ENCODE results near the gene MCFD2.

The MCFD2 gene

DNA sequence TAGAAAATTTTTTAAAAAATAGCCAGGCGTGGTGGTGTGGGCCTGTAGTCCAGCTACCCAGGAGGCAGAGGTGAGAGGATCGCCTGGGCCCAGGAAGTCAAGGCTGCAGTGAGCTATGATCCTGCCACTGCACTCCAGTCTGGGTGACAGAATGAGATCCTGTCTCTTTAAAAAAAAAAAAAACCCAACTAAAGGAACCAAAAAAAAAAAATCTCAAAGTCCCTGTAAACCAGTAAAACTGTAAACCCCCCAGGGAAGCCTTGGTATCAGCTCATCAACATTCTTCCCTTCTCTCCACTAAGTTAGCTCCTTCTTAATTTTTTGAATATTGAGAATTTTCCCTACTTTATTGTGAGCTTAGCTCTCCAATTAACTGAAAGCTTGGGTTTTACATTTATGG is 8.4 kb upstream of the MCFD2 start:
- TF ChIP-seq TAF1 (IDR thresholded peaks at IDR 0.05; ENCODE audit: low read depth, low read length) (no peak), SPI1 (IDR thresholded peaks at IDR 0.05; ENCODE audit: low read depth, low read length) (no peak), POLR2AphosphoS5 (IDR thresholded peaks at IDR 0.05; ENCODE audit: low read depth, low read length) (no peak), PAX5 (IDR thresholded peaks at IDR 0.05; ENCODE audit: insufficient read depth, low read length, severe bottlenecking) (no peak), POU2F2 (IDR thresholded peaks at IDR 0.05; ENCODE audit: low read depth, low read length) (no peak)
- FAIRE-seq (no peak), DNase-seq (ENCODE audit: insufficient read length, low spot score) (no peak)

- no peak for FAIRE-seq
- TF ChIP-seq POLR2AphosphoS5 (IDR thresholded peaks at IDR 0.05; ENCODE audit: low read depth, low read length), result no peak
- no peak for DNase-seq (ENCODE audit: insufficient read length, low spot score)
Measured at GRCh38 chr2:46923041-46923528, 7.5 kb upstream of the MCFD2 start.

GRCh38 chr2:46922606-46923005 is 7.0 kb upstream of the MCFD2 start:
- DNase-seq (ENCODE audit: insufficient read length, low spot score) (no peak), FAIRE-seq (no peak)
- no peak for TF ChIP-seq PAX5 (IDR thresholded peaks at IDR 0.05; ENCODE audit: insufficient read depth, low read length, severe bottlenecking)
- TF ChIP-seq POLR2AphosphoS5 (IDR thresholded peaks at IDR 0.05; ENCODE audit: low read depth, low read length), result no peak
- TF ChIP-seq SPI1 (IDR thresholded peaks at IDR 0.05; ENCODE audit: low read depth, low read length), result no peak
- no peak for TF ChIP-seq TAF1 (IDR thresholded peaks at IDR 0.05; ENCODE audit: low read depth, low read length)
- TF ChIP-seq POU2F2 (IDR thresholded peaks at IDR 0.05; ENCODE audit: low read depth, low read length), result no peak
- TF ChIP-seq POLR2A (IDR thresholded peaks at IDR 0.05; ENCODE audit: low read depth, low read length), result no peak

GRCh38 chr2:46921676-46922448 is 6.3 kb upstream of the MCFD2 start:
- no peak for FAIRE-seq
- TF ChIP-seq TAF1 (IDR thresholded peaks at IDR 0.05; ENCODE audit: low read depth, low read length), result no peak
- DNase-seq (ENCODE audit: insufficient read length, low spot score), result no peak

DNA sequence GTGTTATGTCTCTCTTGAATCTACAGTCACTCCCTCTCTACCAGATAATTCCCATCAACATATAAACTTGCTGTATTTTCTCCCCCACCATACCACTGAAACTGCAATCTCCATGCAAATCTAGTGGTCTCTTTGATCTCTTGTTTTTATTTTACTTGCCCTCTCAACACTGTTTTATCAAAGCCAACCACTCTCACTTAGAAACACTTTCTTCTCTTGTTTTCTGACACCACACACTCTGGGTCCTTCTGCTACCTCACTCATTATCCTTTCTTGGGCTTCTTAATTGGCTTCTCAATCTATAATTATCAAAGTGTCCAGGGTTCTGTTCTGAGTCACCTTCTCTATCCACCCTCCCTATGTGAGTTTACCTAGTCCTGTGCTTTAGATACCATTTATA is 2.0 kb upstream of the MCFD2 start:
- no peak for TF ChIP-seq POLR2AphosphoS5 (IDR thresholded peaks at IDR 0.05; ENCODE audit: low read depth, low read length)
- TF ChIP-seq POU2F2 (IDR thresholded peaks at IDR 0.05; ENCODE audit: low read depth, low read length), result peak; percentile 86
- FAIRE-seq (no peak), DNase-seq (ENCODE audit: insufficient read length, low spot score) (no peak)

- peak; percentile 84 for DNase-seq (ENCODE audit: insufficient read length, low spot score)
- FAIRE-seq, result peak; percentile 75
- TF ChIP-seq POLR2A (IDR thresholded peaks at IDR 0.05; ENCODE audit: low read depth, low read length) (peak; percentile 76), POLR2AphosphoS5 (IDR thresholded peaks at IDR 0.05; ENCODE audit: low read depth, low read length) (no peak; the same call in 1 of the 2 replicates), TAF1 (IDR thresholded peaks at IDR 0.05; ENCODE audit: low read depth, low read length) (peak; percentile 48), POU2F2 (IDR thresholded peaks at IDR 0.05; ENCODE audit: low read depth, low read length) (no peak), SPI1 (IDR thresholded peaks at IDR 0.05; ENCODE audit: low read depth, low read length) (no peak)
Measured at GRCh38 chr2:46915811-46916630, 415 bp upstream of the MCFD2 start.

DNA sequence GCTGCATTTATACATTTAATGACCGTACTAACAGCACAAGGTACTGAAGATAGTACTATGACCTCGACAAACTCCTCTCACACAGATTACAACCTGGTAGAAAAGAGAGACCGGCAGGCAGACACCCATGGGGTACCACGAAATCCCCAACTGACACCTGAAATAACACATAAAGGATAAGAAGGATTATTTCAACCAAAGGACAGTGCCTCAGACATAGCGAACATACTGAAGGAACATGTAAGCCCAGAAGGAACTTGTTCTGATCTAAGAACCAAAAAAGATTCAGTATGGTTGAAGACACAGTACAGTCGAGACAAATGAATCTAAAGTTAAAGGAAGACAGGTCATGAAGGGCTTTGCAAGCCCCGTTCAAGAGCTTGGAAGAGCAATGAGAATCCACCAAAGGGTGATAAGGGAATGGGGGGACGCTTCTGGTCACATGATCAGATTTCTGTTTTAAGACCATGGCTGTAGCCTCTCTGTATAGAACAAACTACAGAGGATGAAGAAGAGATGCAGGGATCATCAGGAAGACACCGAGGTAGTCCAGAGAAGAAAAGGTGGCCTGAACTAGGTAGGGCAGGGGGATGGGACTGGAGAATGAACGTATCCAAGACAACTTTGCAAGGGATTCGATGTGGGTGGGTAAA is 902 bp downstream of the MCFD2 start:
- DNase-seq (ENCODE audit: insufficient read length, low spot score) (no peak), FAIRE-seq (no peak)
- TF ChIP-seq SPI1 (IDR thresholded peaks at IDR 0.05; ENCODE audit: low read depth, low read length) (no peak), POU2F2 (IDR thresholded peaks at IDR 0.05; ENCODE audit: low read depth, low read length) (no peak), POLR2A (IDR thresholded peaks at IDR 0.05; ENCODE audit: low read depth, low read length) (no peak), PAX5 (IDR thresholded peaks at IDR 0.05; ENCODE audit: insufficient read depth, low read length, severe bottlenecking) (no peak), TAF1 (IDR thresholded peaks at IDR 0.05; ENCODE audit: low read depth, low read length) (no peak), POLR2AphosphoS5 (IDR thresholded peaks at IDR 0.05; ENCODE audit: low read depth, low read length) (no peak)

DNA sequence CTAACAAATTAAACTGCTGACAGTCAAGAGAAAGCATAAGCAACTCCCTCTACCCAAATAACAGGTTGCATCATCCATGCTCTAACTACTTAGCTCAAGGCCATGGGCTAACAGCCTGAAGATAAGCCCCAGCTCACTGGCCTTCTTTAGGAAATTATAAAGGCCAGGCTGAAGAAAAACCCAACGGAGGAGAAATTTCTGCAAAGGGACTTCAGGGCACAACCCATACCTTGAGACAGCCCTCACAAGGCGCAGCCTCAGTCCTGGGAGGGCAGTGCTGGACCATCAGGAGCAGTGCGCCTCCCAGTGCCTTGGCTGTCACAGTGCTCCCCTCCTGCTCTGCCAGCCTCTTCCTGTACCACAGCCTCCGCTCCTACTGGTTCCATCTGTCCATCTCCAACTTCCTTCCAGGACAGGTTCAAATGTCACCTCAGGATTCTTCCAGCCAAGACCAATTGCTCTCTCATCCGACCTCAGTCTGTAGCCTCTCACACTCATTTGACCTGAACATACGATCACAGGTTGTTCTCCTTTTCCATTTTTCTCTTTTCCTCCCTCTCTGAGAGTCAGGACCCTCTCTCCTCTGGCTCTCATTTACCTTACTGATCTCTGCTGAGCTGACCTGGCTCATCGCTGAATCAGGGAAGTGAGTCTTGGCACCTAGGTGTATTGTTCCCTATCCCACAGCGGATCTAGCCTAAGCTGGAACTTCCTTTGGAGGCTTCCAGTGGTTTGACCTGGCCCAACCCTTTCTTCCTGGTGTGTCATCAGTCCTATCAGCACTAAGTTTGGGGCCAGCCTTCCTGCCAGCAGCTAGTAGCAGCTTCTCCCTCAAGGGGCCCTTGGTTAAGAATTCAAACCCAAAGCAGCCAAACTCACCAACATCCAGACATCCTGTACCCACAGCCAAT is 1.9 kb downstream of the MCFD2 start:
- DNase-seq (ENCODE audit: insufficient read length, low spot score), result no peak
- FAIRE-seq, result no peak
- TF ChIP-seq POLR2A (IDR thresholded peaks at IDR 0.05; ENCODE audit: low read depth, low read length), result no peak
- no peak for TF ChIP-seq SPI1 (IDR thresholded peaks at IDR 0.05; ENCODE audit: low read depth, low read length)
- no peak for TF ChIP-seq PAX5 (IDR thresholded peaks at IDR 0.05; ENCODE audit: insufficient read depth, low read length, severe bottlenecking)
- TF ChIP-seq TAF1 (IDR thresholded peaks at IDR 0.05; ENCODE audit: low read depth, low read length), result no peak
- no peak for TF ChIP-seq POU2F2 (IDR thresholded peaks at IDR 0.05; ENCODE audit: low read depth, low read length)

GRCh38 chr2:46909771-46910419 is 5.7 kb downstream of the MCFD2 start:
- peak; percentile 75 for FAIRE-seq
- no peak for TF ChIP-seq POLR2AphosphoS5 (IDR thresholded peaks at IDR 0.05; ENCODE audit: low read depth, low read length)
- TF ChIP-seq POLR2A (IDR thresholded peaks at IDR 0.05; ENCODE audit: low read depth, low read length), result no peak
- TF ChIP-seq PAX5 (IDR thresholded peaks at IDR 0.05; ENCODE audit: insufficient read depth, low read length, severe bottlenecking), result no peak
- no peak for TF ChIP-seq TAF1 (IDR thresholded peaks at IDR 0.05; ENCODE audit: low read depth, low read length)
- TF ChIP-seq SPI1 (IDR thresholded peaks at IDR 0.05; ENCODE audit: low read depth, low read length), result no peak
- TF ChIP-seq POU2F2 (IDR thresholded peaks at IDR 0.05; ENCODE audit: low read depth, low read length), result no peak

More at GRCh38 chr2:46909771-46910419, 5.7 kb downstream of the MCFD2 start:
- peak; percentile 59 for DNase-seq (ENCODE audit: insufficient read length, low spot score)
